Large intestine (tissue), 3 donors: ENCODE results near the gene MMP7. TPM values are rescaled to one million over a fixed set of nuclear protein-coding genes. Genes with fewer than 3 reads are reported as not detected.
A peak's percentile ranks its signal among the peaks of the same experiment; 100 is the strongest.

Experiments
- DNase-seq, 2 donors: peaks; one replicate each; pipeline versions ENCODE4 v3.0.0 to v3.0.0-alpha.2; 2013
- H3K27ac ChIP-seq: one replicate; pipeline ENCODE4 v1.5.1; 2013; ENCODE audit warnings: low read length
- H3K27me3 ChIP-seq: 2 replicates; pipeline ENCODE4 v1.6.1; 2013; ENCODE audit warnings: low read length; ENCODE audit not compliant: control insufficient read depth, insufficient read depth
- H3K36me3 ChIP-seq: 2 replicates; pipeline ENCODE4 v1.6.1; 2013; ENCODE audit warnings: low read length; ENCODE audit not compliant: control insufficient read depth, insufficient read depth
- H3K4me1 ChIP-seq: one replicate; pipeline ENCODE4 v1.6.1; 2013; ENCODE audit warnings: low read length; ENCODE audit not compliant: control insufficient read depth, insufficient read depth
- H3K4me3 ChIP-seq: one replicate; pipeline ENCODE4 v1.5.1; 2013; ENCODE audit warnings: low read length
- H3K9me3 ChIP-seq: one replicate; pipeline ENCODE4 v1.6.1; 2013; ENCODE audit warnings: mild to moderate bottlenecking, low read depth, low read length, moderate library complexity; ENCODE audit not compliant: control insufficient read depth
- WGBS: methylation state at CpG from one replicate; pipeline ENCODE4 v1.1.5; 2013; ENCODE audit warnings: low lambda C conversion rate; ENCODE audit not compliant: insufficient coverage; 5-methylcytosine and 5-hydroxymethylcytosine counted together
- polyA plus RNA-seq: library from polyadenylated mRNA; unstranded; fragments of 120-200 nt; gene quantifications from one replicate; pipeline ENCODE4 v1.2.1, GENCODE V29; 2013

The MMP7 gene
- polyA plus RNA-seq, 1 donor, result not detected

GRCh38 chr11:102497061-102497460, 33.5 kb downstream of the MMP7 start:
- Histone ChIP-seq H3K4me1 (no peaks in the 10 kb centered on the region), H3K4me3 (no peak overlapping the region), H3K27me3 (no peaks in the 10 kb centered on the region), H3K27ac (no peak overlapping the region), H3K36me3 (no peaks in the 10 kb centered on the region), H3K9me3 (peaks cover 3% of the 10 kb centered on the region)
- no CpG with 5 or more reads among the region's 4 CpGs for WGBS
- no peak for DNase-seq

GRCh38 chr11:102495161-102496042, 35.1 kb downstream of the MMP7 start:
- WGBS, result 51% methylated on average over 5 of the region's 12 CpGs
- Histone ChIP-seq H3K4me1 (no peaks in the 10 kb centered on the region), H3K36me3 (no peaks in the 10 kb centered on the region), H3K27ac (no peak overlapping the region), H3K9me3 (peaks cover 3% of the 10 kb centered on the region), H3K27me3 (no peaks in the 10 kb centered on the region), H3K4me3 (no peak overlapping the region)
- peak; percentile 69 to 70 for DNase-seq

GRCh38 chr11:102494216-102494615, 36.3 kb downstream of the MMP7 start:
- H3K36me3 ChIP-seq, result no peaks in the 10 kb centered on the region

GRCh38 chr11:102493524-102493923, 37.0 kb downstream of the MMP7 start:
- Histone ChIP-seq H3K4me3 (no peak overlapping the region), H3K36me3 (no peaks in the 10 kb centered on the region), H3K27ac (no peak overlapping the region), H3K4me1 (no peaks in the 10 kb centered on the region), H3K27me3 (no peaks in the 10 kb centered on the region), H3K9me3 (no peaks in the 10 kb centered on the region)
- WGBS, result no CpG with 5 or more reads among the region's 5 CpGs
- peak in 1 of 2 donors; percentile 41 for DNase-seq

More at GRCh38 chr11:102494216-102494615, 36.3 kb downstream of the MMP7 start:
- Histone ChIP-seq H3K27ac (no peak overlapping the region), H3K4me1 (no peaks in the 10 kb centered on the region), H3K27me3 (no peaks in the 10 kb centered on the region), H3K9me3 (no peaks in the 10 kb centered on the region), H3K4me3 (no peak overlapping the region)
- DNase-seq, result peak in 1 of 2 donors; percentile 48
- WGBS, result 40% methylated on average over 2 of the region's 6 CpGs

GRCh38 chr11:102491969-102492368, 38.6 kb downstream of the MMP7 start:
- H3K4me3 ChIP-seq, result no peak overlapping the region
- H3K36me3 ChIP-seq, result no peaks in the 10 kb centered on the region
- H3K9me3 ChIP-seq, result no peaks in the 10 kb centered on the region
- no peak overlapping the region for H3K27ac ChIP-seq
- H3K4me1 ChIP-seq, result no peaks in the 10 kb centered on the region
- WGBS, result 83% methylated on average over 1 of the region's 2 CpGs
- no peak for DNase-seq
- H3K27me3 ChIP-seq, result no peaks in the 10 kb centered on the region

GRCh38 chr11:102489186-102490145, 41.1 kb downstream of the MMP7 start:
- no peak overlapping the region for H3K27ac ChIP-seq
- H3K27me3 ChIP-seq, result no peaks in the 10 kb centered on the region
- DNase-seq, result no peak
- 100% methylated on average over 1 of the region's 5 CpGs for WGBS
- no peak overlapping the region for H3K4me3 ChIP-seq
- no peaks in the 10 kb centered on the region for H3K4me1 ChIP-seq
- H3K36me3 ChIP-seq, result no peaks in the 10 kb centered on the region
- no peaks in the 10 kb centered on the region for H3K9me3 ChIP-seq

GRCh38 chr11:102488208-102488607, 42.3 kb downstream of the MMP7 start:
- no peak for DNase-seq
- Histone ChIP-seq H3K4me3 (no peak overlapping the region), H3K27me3 (no peaks in the 10 kb centered on the region), H3K36me3 (no peaks in the 10 kb centered on the region), H3K9me3 (no peaks in the 10 kb centered on the region), H3K4me1 (no peaks in the 10 kb centered on the region), H3K27ac (no peak overlapping the region)
- WGBS, result no CpG with 5 or more reads among the region's 3 CpGs

GRCh38 chr11:102487214-102487613, 43.3 kb downstream of the MMP7 start:
- no peak overlapping the region for H3K27ac ChIP-seq
- no peaks in the 10 kb centered on the region for H3K36me3 ChIP-seq
- no peak for DNase-seq
- H3K4me3 ChIP-seq, result no peak overlapping the region
- H3K27me3 ChIP-seq, result no peaks in the 10 kb centered on the region
- no CpG with 5 or more reads among the region's 1 CpG for WGBS
- H3K4me1 ChIP-seq, result no peaks in the 10 kb centered on the region
- no peaks in the 10 kb centered on the region for H3K9me3 ChIP-seq

- Histone ChIP-seq H3K9me3 (no peaks in the 10 kb centered on the region), H3K4me1 (no peaks in the 10 kb centered on the region), H3K4me3 (no peak overlapping the region), H3K27ac (no peak overlapping the region), H3K36me3 (no peaks in the 10 kb centered on the region), H3K27me3 (no peaks in the 10 kb centered on the region)
- DNase-seq, result peak in 1 of 2 donors; percentile 76
- WGBS, result 100% methylated on average over 1 of the region's 2 CpGs
These were observed 44.0 kb downstream of the MMP7 start for GRCh38 chr11:102486584-102486983.

GRCh38 chr11:102485095-102485722, 45.3 kb downstream of the MMP7 start:
- no peak overlapping the region for H3K4me3 ChIP-seq
- 83% methylated on average over 1 of the region's 2 CpGs for WGBS
- H3K4me1 ChIP-seq, result no peaks in the 10 kb centered on the region
- H3K36me3 ChIP-seq, result no peaks in the 10 kb centered on the region
- no peak overlapping the region for H3K27ac ChIP-seq
- H3K9me3 ChIP-seq, result no peaks in the 10 kb centered on the region
- DNase-seq, result no peak
- no peaks in the 10 kb centered on the region for H3K27me3 ChIP-seq
